PC-3 (cell line): ENCODE results near the gene IMPA2.

ENCODE experiments used
- CTCF ChIP-seq: fragments of 300-600 bp; sonication (generic); conservative IDR thresholded peaks from 2 replicates; pipeline ENCODE4 v1.5.1; 2017; ENCODE audit warnings: antibody characterized with exemption, low read depth, mild to moderate bottlenecking, low read length
- EZH2 ChIP-seq: fragments of 300-600 bp; sonication (generic); IDR thresholded peaks from one replicate; pipeline ENCODE4 v1.6.1; 2017; ENCODE audit warnings: antibody characterized with exemption, mild to moderate bottlenecking, low read length; ENCODE audit not compliant: unreplicated experiment
- EZH2phosphoT487 ChIP-seq: fragments of 300-600 bp; sonication (generic); IDR thresholded peaks from 2 replicates; pipeline ENCODE4 v1.6.1; 2018; ENCODE audit warnings: mild to moderate bottlenecking, antibody characterized with exemption, low read length, borderline replicate concordance

DNA sequence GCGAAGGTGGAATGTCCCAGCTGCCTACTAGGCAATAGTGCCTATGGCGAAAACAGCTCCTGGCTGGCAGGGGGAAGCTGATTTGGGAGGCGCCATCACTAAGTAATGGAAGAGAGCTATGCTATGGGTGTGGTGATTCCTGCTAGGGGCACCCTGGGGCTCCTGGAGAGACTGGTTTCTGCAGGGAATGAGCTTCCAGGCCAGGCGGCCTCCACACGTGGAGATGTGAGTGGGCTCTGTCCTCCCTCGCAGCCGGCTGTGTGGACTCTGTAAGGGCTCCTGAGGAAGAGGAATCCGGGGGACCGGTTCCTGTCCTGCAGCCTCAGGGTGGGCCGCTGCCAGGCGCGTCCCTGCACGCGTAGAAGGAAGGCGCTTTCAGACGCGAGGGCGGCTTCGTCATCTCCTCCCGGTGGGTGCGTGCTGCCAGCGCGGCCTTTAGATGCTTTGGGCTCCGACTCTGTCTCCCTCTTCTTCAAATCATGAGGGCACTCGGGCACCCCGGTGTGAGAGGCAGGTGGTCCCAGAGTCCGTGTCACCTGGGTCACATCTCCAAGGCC, 56.9 kb downstream of the IMPA2 start:
- no peak for TF ChIP-seq CTCF
- TF ChIP-seq EZH2 = no peak
- no peak for TF ChIP-seq EZH2phosphoT487
